Suppressor macrophage treated with lipopolysaccharide for 1 hour (primary cell): ENCODE data around the gene ZNF724.
"Not testable (repeated sequence)": the region's sequence is repeated elsewhere in the genome, so short reads cannot be mapped to it uniquely, and the experiment has no call there.

Experiments used
- DNase-seq, 3 donors: peaks; one replicate each; pipeline ENCODE4 v3.0.0-alpha.2; 2020 to 2022

ZNF724 gene

DNA sequence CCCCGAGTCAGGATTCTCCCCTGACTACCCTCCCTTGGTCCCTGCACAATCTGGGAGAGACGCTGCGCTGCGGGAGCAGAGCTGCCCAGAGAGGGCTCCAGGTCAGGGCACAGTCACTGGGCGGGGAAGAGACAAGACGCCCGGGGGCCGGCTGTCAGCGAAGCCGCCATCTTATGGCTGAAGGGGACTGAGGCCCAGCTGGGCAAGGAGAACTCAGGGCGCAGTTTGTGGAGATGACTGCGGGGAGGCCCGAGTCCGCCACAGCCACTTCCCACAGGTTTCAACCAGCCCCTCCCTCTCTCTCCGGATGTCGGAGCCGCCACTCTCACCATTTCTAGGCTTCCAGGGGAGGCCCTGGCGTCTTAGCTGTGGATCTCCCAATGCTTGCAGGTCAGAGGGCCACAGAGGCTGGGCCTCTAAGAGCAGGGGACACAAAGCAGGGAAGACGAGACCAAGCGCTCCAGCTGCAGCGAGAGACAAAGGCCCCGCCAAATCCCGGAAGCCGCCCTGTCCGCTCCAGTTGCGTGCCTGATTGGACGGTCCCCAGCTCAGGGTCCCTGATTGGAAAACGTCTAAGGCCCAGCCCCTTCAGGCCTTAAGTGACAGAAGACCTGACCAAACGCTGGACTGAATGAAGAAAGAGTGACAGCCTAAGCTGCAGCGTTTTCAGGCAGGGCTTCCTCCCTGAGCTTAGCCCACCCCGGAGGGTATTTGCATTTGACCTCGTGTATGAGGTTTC is at the start of gene ZNF724:
TSS of gene ZNF724 (minus strand) at position 484 of the 739 bp plus-strand sequence. CDS start at position 332, 152 bp downstream.
- peak; percentile 95 to 96 (median 95) for DNase-seq

DNA sequence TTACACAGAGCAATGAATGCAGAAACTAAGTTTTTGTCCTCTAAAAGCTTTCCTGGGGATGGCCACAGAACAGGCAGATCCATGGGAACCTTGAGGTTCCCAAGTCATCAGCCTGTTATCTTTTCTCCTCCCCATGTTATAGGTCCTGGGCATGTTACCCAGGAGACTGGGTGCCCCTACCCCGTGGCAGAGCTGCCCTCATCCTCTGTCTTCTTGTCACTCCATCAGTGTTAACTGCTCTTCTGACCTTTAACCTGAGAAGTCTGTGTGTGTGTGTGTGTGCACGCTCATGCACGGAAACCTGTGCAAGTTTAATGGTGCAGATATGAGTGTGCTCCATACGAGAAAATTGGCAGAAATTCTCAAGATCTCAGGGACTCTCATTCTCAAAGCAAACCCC is 43.9 kb upstream of the ZNF724 start:
- no peak for DNase-seq

DNA sequence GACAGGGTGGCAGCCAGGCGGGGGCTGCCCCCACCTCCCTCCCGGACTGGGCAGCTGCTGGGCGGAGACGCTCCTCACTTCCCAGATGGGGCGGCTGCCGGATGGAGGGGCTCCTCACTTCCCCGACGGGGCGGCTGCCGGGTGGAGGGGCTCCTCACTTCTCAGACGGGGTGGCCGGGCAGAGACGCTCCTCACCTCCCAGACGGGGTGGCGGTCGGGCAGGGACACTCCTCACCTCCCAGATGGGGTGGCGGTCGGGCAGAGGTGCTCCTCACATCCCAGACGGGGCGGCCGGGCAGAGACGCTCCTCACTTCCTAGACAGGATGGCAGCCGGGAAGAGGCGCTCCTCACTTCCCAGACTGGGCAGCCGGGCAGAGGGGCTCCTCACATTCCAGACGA is 39.8 kb upstream of the ZNF724 start:
- not testable (repeated sequence) for DNase-seq

DNA sequence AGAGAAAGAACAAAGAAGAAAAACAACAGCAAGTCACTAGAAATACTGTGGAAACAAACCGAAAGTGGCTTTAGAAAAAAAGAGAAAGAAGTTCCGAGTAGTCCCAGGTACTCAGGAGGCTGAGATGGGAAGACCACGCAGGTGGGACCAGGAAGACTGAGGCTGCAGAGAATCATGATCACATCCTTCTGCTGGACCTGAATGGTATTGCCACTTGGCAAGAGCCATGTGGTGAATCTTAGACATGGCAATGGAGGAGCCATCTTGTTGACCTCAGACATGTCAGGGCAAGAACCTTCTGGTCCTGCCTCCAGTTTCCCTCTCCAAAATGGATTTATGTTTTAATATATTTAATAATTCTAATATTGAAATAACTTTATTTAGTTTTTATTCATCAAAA is 37.4 kb upstream of the ZNF724 start:
- no peak for DNase-seq

DNA sequence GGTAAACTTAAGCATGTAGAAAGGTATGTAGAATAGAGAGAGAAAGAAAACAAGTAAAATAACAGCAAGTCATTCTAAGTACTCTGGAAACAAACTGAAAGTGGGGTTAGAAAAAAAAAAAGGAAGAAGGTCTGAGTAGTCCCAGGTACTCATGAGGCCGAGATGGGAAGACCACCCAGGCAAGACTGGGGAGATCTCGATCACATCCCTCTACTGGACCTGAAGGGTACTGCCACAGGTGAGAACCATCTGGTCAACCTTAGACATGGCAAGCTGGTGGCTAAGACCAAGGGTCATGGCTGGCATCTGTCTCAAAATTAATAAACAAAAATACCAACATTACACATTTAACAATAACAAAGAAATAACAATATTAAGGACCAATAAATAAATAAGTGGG is 36.3 kb upstream of the ZNF724 start:
- DNase-seq, result no peak

DNA sequence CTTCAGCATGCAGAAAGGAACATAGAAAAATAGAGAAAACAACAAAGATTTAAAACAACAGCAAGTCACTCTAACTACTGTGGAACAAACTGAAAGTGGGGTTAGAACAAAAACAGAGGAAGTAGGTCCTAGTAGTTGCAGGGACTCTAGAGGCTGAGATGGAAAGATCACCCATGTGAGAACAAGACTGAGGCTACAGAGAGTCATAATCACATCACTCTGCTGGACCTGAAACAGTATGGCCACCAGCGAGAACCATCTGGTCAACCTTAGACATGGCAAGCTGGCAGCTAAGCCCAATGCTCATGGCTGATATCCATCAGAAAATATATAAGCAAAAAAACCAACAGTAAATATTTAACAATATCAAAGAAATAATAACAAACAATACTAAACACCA is 35.8 kb upstream of the ZNF724 start:
- DNase-seq, result no peak

DNA sequence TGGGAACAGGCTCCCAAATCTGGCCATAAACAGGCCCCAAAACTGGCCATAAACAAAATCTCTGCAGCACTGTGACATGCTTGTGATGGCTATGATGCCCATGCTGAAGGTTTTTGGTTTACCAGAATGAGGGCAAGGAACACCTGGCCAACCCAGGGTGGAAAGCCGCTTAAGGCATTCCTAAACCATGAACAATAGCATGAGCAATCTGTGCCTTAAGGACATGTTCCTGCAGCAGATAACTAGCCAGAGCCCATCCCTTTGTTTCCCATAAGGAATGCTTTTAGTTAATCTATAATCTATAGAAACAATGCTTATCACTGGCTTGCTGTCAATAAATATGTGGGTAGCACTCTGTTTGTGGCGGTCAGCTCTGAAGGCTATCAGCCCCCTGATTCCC is 35.1 kb upstream of the ZNF724 start:
- not testable (repeated sequence) for DNase-seq

DNA sequence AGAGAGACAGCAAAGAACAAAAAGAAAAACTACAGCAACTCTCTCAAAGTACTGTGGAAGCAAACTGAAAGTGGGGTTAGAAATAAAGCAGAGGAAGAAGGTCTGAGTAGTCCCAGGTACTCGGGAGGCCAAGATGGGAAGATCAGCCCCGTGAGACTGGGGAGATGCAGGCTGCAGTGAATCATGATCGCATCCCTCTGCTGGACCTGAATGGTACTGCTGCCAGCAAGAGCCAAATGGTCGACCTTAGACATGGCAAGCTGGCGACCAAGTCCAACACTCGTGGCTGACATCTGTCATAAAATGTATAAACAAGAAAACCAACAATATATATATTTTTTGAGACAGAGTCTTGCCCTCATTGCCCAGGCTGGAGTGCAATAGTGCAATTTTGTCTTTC is 33.7 kb upstream of the ZNF724 start:
- DNase-seq, result peak; percentile 41 to 52 (median 50)

DNA sequence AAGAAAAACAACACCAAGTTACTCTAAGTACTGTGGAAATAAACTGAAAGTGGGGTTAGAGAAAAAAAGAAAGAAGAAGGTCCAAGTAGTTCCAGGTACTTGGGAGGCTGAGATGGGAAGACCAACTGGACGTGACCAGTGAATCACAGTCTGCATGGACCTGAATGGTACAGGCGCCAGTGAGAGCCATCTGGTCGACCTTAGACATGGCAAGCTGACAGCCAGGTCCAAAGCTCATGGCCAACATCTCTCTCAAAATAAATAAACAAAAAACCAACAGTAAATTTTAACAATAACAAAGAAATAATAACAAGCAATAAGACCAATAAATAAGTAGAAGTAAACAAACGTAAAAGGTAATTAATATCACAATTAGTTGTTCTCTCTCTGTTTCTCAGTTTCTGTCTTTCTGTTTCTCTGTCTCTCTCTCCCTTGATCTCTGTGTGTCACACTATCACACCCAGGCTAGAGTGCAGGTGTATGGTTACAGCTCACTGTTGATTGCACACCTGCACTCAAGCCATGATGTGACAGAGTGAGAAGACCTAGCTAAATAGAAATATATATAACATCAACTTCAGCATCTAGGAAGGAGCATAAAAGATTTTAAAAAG is 31.6 kb upstream of the ZNF724 start:
- DNase-seq, result no peak

DNA sequence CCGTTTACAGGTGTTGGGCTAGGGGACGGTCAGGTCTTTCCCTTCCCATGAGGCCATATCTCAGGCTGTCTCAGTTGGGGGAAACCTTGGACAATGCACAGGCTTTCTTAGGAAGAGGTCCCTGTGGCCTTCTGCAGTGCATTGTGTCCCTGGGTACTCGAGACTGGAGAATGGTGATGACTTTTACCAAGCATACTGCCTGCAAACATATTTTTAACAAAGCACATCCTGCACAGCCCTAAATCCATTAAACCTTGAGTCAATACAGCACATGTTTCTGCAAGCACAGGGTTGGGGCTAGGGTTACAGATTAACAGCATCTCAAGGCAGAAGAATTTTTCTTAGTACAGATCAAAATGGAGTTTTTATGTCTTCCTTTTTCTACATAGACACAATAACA is 27.9 kb upstream of the ZNF724 start:
- DNase-seq, result not testable (repeated sequence)

DNA sequence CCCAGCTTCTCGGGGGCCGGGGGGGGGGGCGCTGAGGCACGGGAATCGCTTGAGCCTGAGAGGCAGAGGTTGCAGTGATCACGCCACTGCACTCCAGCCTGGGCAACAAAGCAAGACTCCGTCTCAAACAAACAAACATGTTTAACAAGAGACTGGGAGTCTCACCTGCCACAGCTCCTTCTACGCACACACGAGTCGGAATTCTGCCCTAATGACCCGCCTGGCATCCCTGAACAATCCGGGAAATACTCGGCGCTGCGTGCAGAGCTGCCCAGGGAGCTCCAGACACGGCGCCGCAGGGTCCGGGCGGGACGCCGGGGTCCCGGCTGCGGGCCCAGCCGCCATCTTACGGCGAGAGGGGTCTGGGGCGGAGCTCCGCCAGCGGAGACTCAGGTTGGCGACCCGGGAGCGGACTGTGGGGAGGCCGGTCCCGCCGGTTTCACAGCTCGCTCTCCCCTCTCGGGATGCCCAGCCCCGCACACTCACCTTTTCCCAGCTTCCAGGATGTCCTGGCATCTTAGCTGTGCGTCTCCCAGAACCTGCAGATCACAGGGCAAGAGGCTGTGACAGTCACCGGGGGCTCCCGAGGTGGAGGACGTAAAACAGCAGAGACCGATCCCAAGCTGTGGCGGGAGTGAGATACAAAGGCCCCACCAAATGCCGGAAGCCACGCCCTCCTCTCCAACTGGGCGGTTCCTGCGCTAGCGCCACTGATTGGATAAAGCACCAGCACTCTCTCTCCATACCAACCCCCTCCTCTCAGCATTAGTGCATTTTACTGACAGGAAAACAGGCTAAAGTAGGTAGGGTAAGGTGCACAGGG is 23.6 kb upstream of the ZNF724 start:
- peak; percentile 88 to 92 (median 92) for DNase-seq

DNA sequence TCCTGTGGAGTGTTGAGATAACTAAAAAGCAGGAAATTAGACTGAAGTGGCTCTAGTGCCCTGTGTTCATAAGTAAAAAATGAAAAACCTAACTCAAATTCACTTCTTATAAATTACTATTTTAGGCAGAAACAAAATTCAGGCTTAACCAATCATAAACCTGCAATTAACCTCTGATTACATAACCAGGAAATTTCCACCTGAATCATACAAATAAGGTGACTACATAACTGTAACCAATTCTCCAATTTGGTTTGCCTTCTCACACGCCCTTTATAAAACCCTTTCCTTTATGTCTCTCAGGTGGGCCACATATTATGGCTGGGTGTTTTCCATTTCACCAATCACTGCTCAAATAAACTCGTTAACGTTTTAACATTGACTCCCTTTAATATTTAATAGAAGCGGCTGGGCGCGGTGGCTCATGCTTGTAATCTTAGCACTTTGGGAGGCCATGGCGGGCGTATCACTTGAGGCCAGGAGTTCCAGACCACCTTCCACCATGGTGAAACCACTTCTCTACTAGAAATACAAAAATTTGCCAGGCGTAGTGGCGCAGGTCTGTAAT is 22.9 kb upstream of the ZNF724 start:
- DNase-seq, result peak; percentile 6 to 31 (median 24)

DNA sequence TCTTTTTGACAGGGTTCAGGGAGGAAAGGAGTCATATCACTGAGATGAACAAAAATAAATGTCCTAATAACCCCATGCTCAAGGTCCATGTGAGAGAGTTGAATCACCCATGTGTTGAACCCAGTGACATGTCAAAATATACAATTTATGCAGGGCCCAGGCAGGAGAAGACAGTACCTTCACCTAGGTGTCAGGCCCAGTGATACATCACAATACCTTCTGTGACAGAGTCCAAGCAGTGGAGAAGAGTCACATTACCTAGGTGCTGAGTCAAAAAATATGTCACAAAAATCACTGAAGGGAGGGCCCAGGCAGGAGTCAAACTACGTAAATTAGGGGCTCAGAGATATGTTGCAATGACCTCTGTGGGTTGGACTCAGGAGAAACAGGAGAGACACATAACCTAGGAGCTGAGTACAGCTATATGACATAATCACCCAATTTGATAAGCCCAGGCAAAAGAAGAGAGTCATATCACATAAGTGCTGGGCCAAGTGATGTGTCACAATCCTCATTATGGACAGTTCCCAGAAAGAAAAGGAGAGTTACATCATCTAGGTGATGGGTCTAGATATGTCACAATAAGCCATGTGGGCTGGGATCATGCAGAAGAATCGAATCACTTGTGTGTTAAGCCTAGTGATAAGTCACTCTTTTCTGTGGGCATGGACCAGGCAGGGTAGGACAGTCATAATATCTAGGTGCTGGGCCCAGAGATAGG is 13.8 kb upstream of the ZNF724 start:
- peak; percentile 45 to 58 (median 49) for DNase-seq

DNA sequence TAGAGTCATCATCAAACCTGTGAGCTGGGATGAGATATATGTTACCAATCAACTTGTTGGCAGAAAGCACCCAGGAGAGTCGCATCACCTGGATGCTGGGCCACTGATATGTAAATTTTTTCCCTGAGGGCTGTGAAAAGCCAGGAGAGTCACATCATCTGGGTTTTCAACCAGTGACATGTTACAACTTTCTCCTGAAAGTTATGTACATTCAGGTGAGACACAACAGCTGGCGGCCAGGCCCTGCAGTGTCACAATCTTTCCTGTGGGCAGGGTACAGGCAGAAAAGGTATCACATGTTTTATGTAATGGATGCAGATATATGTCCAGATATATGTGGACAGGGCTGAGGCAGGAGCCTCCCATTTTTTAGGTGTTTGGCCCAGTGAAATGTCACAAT is 13.2 kb upstream of the ZNF724 start:
- DNase-seq, result no peak

DNA sequence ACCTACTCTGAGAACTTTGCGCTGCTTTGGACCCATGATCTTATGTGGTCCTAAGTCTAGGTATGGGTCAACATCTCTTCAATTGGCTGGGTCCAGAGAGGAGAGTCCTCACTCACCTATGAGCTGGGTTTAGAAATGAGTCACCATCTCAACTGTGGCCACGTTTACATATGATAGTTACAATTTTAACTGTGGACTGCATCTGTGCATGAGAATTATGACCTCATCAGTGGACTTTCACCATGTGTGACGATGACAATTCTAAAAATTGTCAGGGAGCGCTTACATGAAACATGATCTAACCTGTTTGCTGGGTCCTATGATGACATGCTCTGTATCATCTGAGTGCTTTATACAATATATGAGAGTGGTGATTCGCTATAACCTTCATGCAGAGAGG is 12.7 kb upstream of the ZNF724 start:
- DNase-seq, result no peak

DNA sequence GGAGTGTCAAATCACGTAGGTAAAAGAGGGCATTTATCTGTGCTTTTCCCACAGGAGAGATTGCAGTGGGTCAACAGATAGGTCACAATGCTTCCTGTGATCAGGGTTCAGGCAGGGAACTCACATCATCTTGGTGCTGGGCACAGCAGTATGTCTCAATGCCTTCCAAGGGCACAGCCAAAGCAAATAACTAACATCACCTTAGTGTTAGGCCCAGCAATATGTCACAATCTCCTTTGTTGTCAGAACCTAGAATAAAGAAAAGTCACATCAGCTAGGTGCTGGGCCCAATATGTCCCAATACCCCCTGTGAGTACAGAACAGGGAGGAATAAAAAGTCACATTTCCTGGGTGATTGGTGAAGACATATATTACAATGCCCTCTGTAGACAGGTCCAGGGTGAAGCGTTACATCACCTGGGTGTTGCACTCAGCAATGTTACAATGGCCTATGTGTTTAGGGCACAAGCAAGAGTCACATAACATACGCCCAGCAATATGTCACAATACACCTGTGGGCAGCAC is 11.4 kb upstream of the ZNF724 start:
- no peak for DNase-seq

DNA sequence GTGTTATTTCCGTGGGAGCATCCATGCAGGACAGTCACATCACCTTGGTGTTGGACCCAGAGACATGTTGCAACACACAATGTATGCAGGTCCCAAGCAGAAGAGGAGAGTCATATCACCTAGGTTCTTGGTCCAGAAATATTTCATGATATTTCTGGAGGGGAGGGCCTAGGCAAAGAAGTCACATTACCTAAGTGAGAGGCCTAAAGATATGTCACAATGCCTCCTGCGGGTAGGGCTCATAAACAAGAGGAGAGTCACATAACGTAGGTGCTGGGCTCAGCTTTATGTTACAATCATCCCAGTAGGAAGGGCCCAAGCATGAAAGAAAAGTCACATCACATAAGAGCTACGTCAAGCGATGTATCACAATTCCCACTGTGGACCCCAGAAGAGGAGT is 10.8 kb upstream of the ZNF724 start:
- no peak for DNase-seq

DNA sequence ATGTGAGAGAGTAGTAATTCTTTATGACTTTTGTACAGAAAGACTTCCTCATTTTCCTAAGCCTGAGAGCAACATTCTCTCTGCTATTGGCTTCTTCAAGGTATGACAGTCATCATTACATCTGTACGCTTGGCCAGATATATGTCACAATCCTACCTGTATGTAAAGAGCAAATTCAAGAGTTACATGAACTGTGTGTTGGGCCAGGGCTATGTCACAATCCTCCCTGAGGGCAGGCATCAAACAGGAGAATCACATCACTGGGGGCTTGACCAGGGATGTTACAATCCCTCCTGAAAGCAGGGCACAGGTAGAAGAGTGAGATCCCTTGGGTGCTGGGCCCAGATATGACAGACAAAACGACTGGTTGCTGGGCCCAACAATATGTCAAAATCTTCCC is 9.8 kb upstream of the ZNF724 start:
- DNase-seq, result no peak

DNA sequence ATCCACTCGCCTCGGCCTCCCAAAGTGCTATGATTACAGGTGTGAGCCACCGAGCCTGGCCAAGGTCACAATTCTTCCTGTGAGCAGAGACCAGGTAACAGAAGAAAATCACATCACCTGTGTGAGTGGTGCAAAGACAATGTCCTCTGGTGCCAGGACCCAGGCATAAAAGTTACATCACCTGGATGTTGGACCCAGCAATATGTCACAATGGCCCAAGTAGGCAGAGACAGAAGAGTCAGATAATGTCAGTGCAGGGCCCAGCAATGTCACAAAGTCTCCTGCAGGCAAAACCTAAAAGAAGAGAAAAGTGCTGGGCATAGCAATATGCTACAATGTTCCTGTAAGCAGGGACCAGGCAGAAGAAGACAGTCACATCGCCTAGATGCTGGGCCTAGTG is 5.5 kb upstream of the ZNF724 start:
- DNase-seq, result no peak

DNA sequence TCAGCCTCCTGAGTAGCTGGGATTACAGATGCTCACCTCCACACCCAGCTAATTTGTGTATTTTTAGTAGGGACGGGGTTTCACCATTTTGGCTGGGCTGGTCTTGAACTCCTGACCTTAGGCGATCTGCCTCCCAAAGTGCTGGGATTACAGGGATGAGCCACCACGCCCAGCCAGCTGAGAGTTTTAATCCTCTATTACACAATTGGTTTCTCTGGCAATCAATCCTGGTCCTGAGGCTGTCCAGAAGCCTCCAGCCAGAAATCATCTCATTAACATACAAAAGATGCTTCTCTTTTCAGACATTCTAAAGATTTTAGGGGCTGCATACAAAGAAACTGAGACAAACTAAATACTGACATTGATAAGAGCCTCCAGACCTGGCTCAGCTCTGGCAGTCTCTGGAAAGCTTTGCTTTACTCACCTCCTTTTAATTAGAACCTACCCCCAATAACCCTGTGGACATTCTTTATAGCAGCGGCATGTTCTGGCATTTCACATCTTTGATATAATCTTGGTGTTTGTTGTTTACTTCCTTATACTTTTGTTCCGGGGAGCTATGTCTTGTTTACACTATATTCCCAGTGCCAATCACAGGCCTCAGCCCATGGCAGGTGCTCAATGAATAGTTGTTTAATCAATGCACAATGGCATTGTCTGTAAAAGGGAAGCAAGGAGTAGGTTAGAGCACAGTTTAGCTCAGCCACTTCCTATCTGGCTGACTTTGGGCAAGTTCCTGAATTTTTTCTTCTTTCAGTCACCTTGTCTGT is 4.1 kb upstream of the ZNF724 start:
- no peak for DNase-seq

DNA sequence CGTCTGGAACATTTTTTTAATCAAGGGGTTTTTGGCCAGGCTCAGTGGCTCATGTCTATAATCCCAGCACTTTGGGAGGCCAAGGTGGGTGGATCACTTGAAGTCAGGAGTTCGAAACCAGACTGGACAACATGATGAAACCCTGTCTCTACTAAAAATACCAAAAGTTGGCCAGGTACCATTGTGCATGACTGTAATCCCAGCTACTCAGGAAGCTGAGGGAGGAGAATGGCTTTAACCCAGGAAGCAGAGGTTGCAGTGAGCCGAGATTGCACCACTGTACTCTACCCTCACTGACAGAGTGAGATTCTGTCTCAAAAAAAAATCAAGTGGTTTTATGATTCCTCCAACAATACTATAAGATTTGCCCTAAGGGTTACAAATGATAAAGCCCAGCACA is 3.1 kb upstream of the ZNF724 start:
- not testable (repeated sequence) for DNase-seq

DNA sequence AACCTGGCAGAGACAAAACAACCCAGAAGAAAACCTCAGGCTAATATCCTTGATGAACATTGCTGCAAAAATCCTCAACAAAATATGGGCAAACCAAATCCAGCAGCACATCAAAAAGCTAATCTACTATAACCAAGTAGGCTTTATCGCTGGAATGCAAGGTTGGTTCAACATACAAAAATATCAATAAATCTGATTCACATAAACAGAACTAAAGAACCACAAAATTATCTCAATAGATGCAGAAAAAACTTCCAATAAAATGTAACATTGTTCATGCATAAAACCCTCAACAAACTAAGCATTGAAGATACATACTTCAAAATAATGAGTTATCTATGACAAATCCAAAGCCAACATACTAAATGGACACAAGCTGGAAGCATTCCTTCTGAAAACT is 8.8 kb downstream of the ZNF724 start:
- DNase-seq, result no peak
